Endothelial cell of umbilical vein (primary cell): ENCODE data around the gene KRT26.

Experiments used
- CTCF ChIP-seq, 2 donors: IDR thresholded peaks; 1 replicate in 1 of 2; 2 replicates in 1 of 2; pipeline ENCODE4 v1.5.1; 2011; ENCODE audit warnings: low read length in 2 of 2, mild to moderate bottlenecking in 2 of 2, moderate library complexity in 2 of 2, control low read depth in 1 of 2, inconsistent platforms in 1 of 2, low read depth in 1 of 2; ENCODE audit not compliant: insufficient read depth in 1 of 2; ENCODE audit errors: extremely low read depth in 1 of 2
- MAX ChIP-seq: IDR thresholded peaks from 2 replicates; pipeline ENCODE4 v1.6.1; 2011; ENCODE audit not compliant: insufficient read depth, insufficient read length

GRCh38 chr17:40794466-40794865, 22.5 kb upstream of the KRT26 start:
- TF ChIP-seq MAX: no peak
- TF ChIP-seq CTCF (IDR thresholded peaks at IDR 0.05; ENCODE audit: extremely low read depth in 1 of 2, insufficient read depth in 1 of 2, low read depth in 1 of 2, low read length in 2 of 2): no peak
